Osteoblast (primary cell): ENCODE results near the gene GPX4. TPM values are rescaled to one million over a fixed set of nuclear protein-coding genes. Genes with fewer than 3 reads are reported as not detected.

Source experiments
- DNase-seq: peaks from one replicate; pipeline ENCODE4 v3.0.0; 2011; ENCODE audit warnings: low spot score, mixed read lengths; ENCODE audit not compliant: insufficient read length; ENCODE audit errors: missing footprints
- H2AFZ ChIP-seq: 2 replicates; pipeline ENCODE4 v1.6.0; 2011; ENCODE audit warnings: mild to moderate bottlenecking, low read length
- H3K27ac ChIP-seq: 2 replicates; pipeline ENCODE4 v1.5.1; 2011; ENCODE audit warnings: mild to moderate bottlenecking, low read depth, low read length, moderate library complexity
- H3K27me3 ChIP-seq: 2 replicates; pipeline ENCODE4 v1.6.0; 2012; ENCODE audit warnings: mild to moderate bottlenecking, control low read depth, inconsistent platforms, low read length, moderate library complexity; ENCODE audit not compliant: insufficient read depth
- H3K36me3 ChIP-seq: 2 replicates; pipeline ENCODE4 v1.5.1; 2011; ENCODE audit warnings: mild to moderate bottlenecking, low read length, control low read depth, moderate library complexity; ENCODE audit not compliant: insufficient read depth
- H3K4me1 ChIP-seq: 2 replicates; pipeline ENCODE4 v1.5.1; 2011; ENCODE audit warnings: mild to moderate bottlenecking, low read length, control low read depth, moderate library complexity; ENCODE audit not compliant: insufficient read depth
- H3K4me2 ChIP-seq: 2 replicates; pipeline ENCODE4 v1.6.0; 2011; ENCODE audit warnings: mild to moderate bottlenecking, low read length; ENCODE audit not compliant: insufficient read depth
- H3K4me3 ChIP-seq: fragments of 200-600 bp; sonication (generic); 3 replicates; pipeline ENCODE4 v1.5.1; 2012; ENCODE audit warnings: mild to moderate bottlenecking, low read length, inconsistent platforms; ENCODE audit not compliant: insufficient read depth
- H3K79me2 ChIP-seq: 2 replicates; pipeline ENCODE4 v1.6.0; 2012; ENCODE audit warnings: mild to moderate bottlenecking, low read length, control low read depth, inconsistent platforms; ENCODE audit not compliant: insufficient read depth
- H3K9me3 ChIP-seq: 2 replicates; pipeline ENCODE4 v1.5.1; 2011; ENCODE audit warnings: low read depth, low read length, control low read depth
- H4K20me1 ChIP-seq: 2 replicates; pipeline ENCODE4 v1.6.0; 2012; ENCODE audit warnings: mild to moderate bottlenecking, low read length, control low read depth; ENCODE audit not compliant: insufficient read depth
- CTCF ChIP-seq: IDR thresholded peaks from 2 replicates; pipeline ENCODE4 v1.5.1; 2011; ENCODE audit warnings: mild to moderate bottlenecking, low read depth, low read length, moderate library complexity; ENCODE audit errors: extremely low read depth
- total RNA-seq: library from RNA; depleted of rRNA; stranded (reverse); fragments of >200 nt; gene quantifications from 2 replicates; pipeline ENCODE4 v1.2.3, GENCODE V29; 2012

GPX4 gene
- total RNA-seq, 1 donor, result 515 TPM

GRCh38 chr19:1061987-1062386 is 41.8 kb upstream of the GPX4 start:
- Histone ChIP-seq H3K27ac (no peak overlapping the region), H3K9me3 (peaks cover 17% of the 10 kb centered on the region), H3K79me2 (no peaks in the 10 kb centered on the region), H3K4me1 (no peaks in the 10 kb centered on the region), H2AFZ (no peak overlapping the region), H3K27me3 (peaks cover 8% of the 10 kb centered on the region), H3K4me2 (no peak overlapping the region), H3K36me3 (no peaks in the 10 kb centered on the region), H4K20me1 (no peaks in the 10 kb centered on the region), H3K4me3 (no peak overlapping the region)
- DNase-seq, result no peak
- no peak for TF ChIP-seq CTCF

- no peak for TF ChIP-seq CTCF
These were observed 41.3 kb upstream of the GPX4 start for GRCh38 chr19:1062387-1063029.

GRCh38 chr19:1063030-1063908 is 40.5 kb upstream of the GPX4 start:
- H3K4me3 ChIP-seq, result no peak overlapping the region
- H3K4me2 ChIP-seq, result no peak overlapping the region
- DNase-seq, result no peak
- H3K36me3 ChIP-seq, result no peaks in the 10 kb centered on the region
- TF ChIP-seq CTCF, result no peak
- H3K4me1 ChIP-seq, result no peaks in the 10 kb centered on the region
- no peak overlapping the region for H3K27ac ChIP-seq
- H3K9me3 ChIP-seq, result peaks cover 5% of the 10 kb centered on the region
- peaks cover 19% of the 10 kb centered on the region for H3K27me3 ChIP-seq
- H4K20me1 ChIP-seq, result no peaks in the 10 kb centered on the region
- H3K79me2 ChIP-seq, result no peaks in the 10 kb centered on the region
- no peak overlapping the region for H2AFZ ChIP-seq

More at GRCh38 chr19:1062387-1063029, 41.3 kb upstream of the GPX4 start:
- Histone ChIP-seq H3K4me1 (no peaks in the 10 kb centered on the region), H4K20me1 (no peaks in the 10 kb centered on the region), H3K27ac (no peak overlapping the region), H2AFZ (no peak overlapping the region), H3K79me2 (no peaks in the 10 kb centered on the region), H3K36me3 (no peaks in the 10 kb centered on the region), H3K27me3 (peaks cover 13% of the 10 kb centered on the region), H3K4me3 (no peak overlapping the region), H3K9me3 (peaks cover 12% of the 10 kb centered on the region), H3K4me2 (no peak overlapping the region)
- DNase-seq, result no peak

GRCh38 chr19:1063909-1064660 is 39.7 kb upstream of the GPX4 start:
- Histone ChIP-seq H4K20me1 (no peaks in the 10 kb centered on the region), H3K4me2 (no peak overlapping the region), H3K4me1 (no peaks in the 10 kb centered on the region), H3K36me3 (no peaks in the 10 kb centered on the region), H3K27ac (no peak overlapping the region), H3K79me2 (no peaks in the 10 kb centered on the region), H3K9me3 (no peaks in the 10 kb centered on the region), H2AFZ (no peak overlapping the region), H3K4me3 (no peak overlapping the region), H3K27me3 (peaks cover 23% of the 10 kb centered on the region)
- no peak for TF ChIP-seq CTCF
- no peak for DNase-seq
